GM18502 (cell line): ENCODE data around the gene TTBK2.

Experiments
- ATAC-seq: cut with Tn5 transposase; IDR thresholded peaks from one replicate; pipeline ENCODE4 v1.9.1; 2021; ENCODE audit warnings: mild to moderate bottlenecking; ENCODE audit not compliant: unreplicated experiment, poor library complexity

The TTBK2 gene

GRCh38 chr15:42705336-42705735, 215.2 kb downstream of the TTBK2 start:
- no peak for ATAC-seq

GRCh38 chr15:42704492-42704926, 216.1 kb downstream of the TTBK2 start:
- no peak for ATAC-seq

GRCh38 chr15:42696626-42697025, 224.0 kb downstream of the TTBK2 start:
- ATAC-seq: no peak

- no peak for ATAC-seq
Measured at GRCh38 chr15:42695527-42696071, 225.0 kb downstream of the TTBK2 start.

- ATAC-seq: no peak
Measured at GRCh38 chr15:42694398-42694797, 226.2 kb downstream of the TTBK2 start.

GRCh38 chr15:42693942-42694341, 226.6 kb downstream of the TTBK2 start:
- ATAC-seq: no peak

- no peak for ATAC-seq
Measured at GRCh38 chr15:42693496-42693895, 227.1 kb downstream of the TTBK2 start.

- no peak for ATAC-seq
Measured at GRCh38 chr15:42692997-42693396, 227.6 kb downstream of the TTBK2 start.

GRCh38 chr15:42692536-42692935, 228.0 kb downstream of the TTBK2 start:
- no peak for ATAC-seq

- no peak for ATAC-seq
Measured at GRCh38 chr15:42691770-42692169, 228.8 kb downstream of the TTBK2 start.

GRCh38 chr15:42691308-42691707, 229.3 kb downstream of the TTBK2 start:
- no peak for ATAC-seq
